SU-DHL-6 (cell line): ENCODE data around the gene KLF16.
"Not testable (repeated sequence)": the region's sequence is repeated elsewhere in the genome, so short reads cannot be mapped to it uniquely, and the experiment has no call there.

Source experiments
- CTCF ChIP-seq: fragments of 200-600 bp; sonication (generic); IDR thresholded peaks from one replicate; pipeline ENCODE4 v1.5.1; 2017; ENCODE audit warnings: antibody characterized with exemption, mild to moderate bottlenecking, low read length, moderate library complexity; ENCODE audit not compliant: insufficient read depth, poor library complexity, severe bottlenecking
- EZH2phosphoT487 ChIP-seq: fragments of 200-600 bp; sonication (generic), shearing (Covaris generic); conservative IDR thresholded peaks from 2 replicates; pipeline ENCODE4 v1.6.1; 2018; ENCODE audit warnings: mild to moderate bottlenecking, antibody characterized with exemption, low read length, moderate library complexity, mixed read lengths

- TF ChIP-seq CTCF, EZH2phosphoT487: not testable (repeated sequence)
Measured at GRCh38 chr19:1875265-1875645, 11.9 kb upstream of the KLF16 start.
